ENCODE results near the gene DNAL4.

DNAL4 gene

GRCh38 chr22:38738475-38739070 lies 55.4 kb downstream of the DNAL4 start:
- DNase-seq = no peak

- DNase-seq = peak in 1 of 2 experiments; percentile 27
These were observed 56.5 kb downstream of the DNAL4 start for GRCh38 chr22:38737302-38738060.

- DNase-seq = peak in 1 of 2 experiments; percentile 34
These were observed 57.7 kb downstream of the DNAL4 start for GRCh38 chr22:38736257-38736570.

GRCh38 chr22:38735465-38736256 lies 58.3 kb downstream of the DNAL4 start:
- DNase-seq = peak in 1 of 2 experiments; percentile 39

- DNase-seq = no peak
These were observed 58.8 kb downstream of the DNAL4 start for GRCh38 chr22:38735126-38735464.

GRCh38 chr22:38734421-38735100 lies 59.4 kb downstream of the DNAL4 start:
- no peak for DNase-seq

GRCh38 chr22:38733724-38734381 lies 60.1 kb downstream of the DNAL4 start:
- peak in 1 of 2 experiments; percentile 31 for DNase-seq

- peak; percentile 73 to 74 for DNase-seq
These were observed 60.6 kb downstream of the DNAL4 start for GRCh38 chr22:38733329-38733723.

GRCh38 chr22:38732251-38732815 lies 61.6 kb downstream of the DNAL4 start:
- DNase-seq = peak in 1 of 2 experiments; percentile 30

- DNase-seq = peak in 1 of 2 experiments; percentile 28
These were observed 62.2 kb downstream of the DNAL4 start for GRCh38 chr22:38731703-38732161.

GRCh38 chr22:38730411-38730871 lies 63.5 kb downstream of the DNAL4 start:
- DNase-seq = no peak

- no peak for DNase-seq
These were observed 64.0 kb downstream of the DNAL4 start for GRCh38 chr22:38729946-38730345.

GRCh38 chr22:38728871-38729796 lies 64.8 kb downstream of the DNAL4 start:
- DNase-seq = no peak

All from activated T-cell treated with anti-CD3 and anti-CD28 coated beads, Interleukin-2, amount 50 U/mL, for 48 hours (primary cell).